NOMO-1 (cell line): ENCODE results near the gene HTR3D.
"Not testable (repeated sequence)": the region's sequence is repeated elsewhere in the genome, so short reads cannot be mapped to it uniquely, and the experiment has no call there.

Experiments used
- DNase-seq, 2 experiments: peaks; one replicate each; lab custom pipeline; 2025; ENCODE audit not compliant: unreplicated experiment in 2 of 2; lab: John Stamatoyannopoulos, UW

HTR3D gene

GRCh38 chr3:184062637-184063036 lies 31.1 kb downstream of the HTR3D start:
- no peak for DNase-seq

- no peak for DNase-seq
These were observed 34.7 kb downstream of the HTR3D start for GRCh38 chr3:184066211-184066610.

GRCh38 chr3:184067573-184068055 lies 36.1 kb downstream of the HTR3D start:
- DNase-seq = no peak

GRCh38 chr3:184068344-184068743 lies 36.8 kb downstream of the HTR3D start:
- DNase-seq = no peak

- DNase-seq = not testable (repeated sequence)
These were observed 39.6 kb downstream of the HTR3D start for GRCh38 chr3:184071142-184071541.

- DNase-seq = no peak
These were observed 42.1 kb downstream of the HTR3D start for GRCh38 chr3:184073621-184074020.

- DNase-seq = no peak
These were observed 44.4 kb downstream of the HTR3D start for GRCh38 chr3:184075901-184076300.

GRCh38 chr3:184077881-184078280 lies 46.3 kb downstream of the HTR3D start:
- DNase-seq = no peak

- no peak for DNase-seq
These were observed 47.3 kb downstream of the HTR3D start for GRCh38 chr3:184078851-184079250.

GRCh38 chr3:184081116-184081830 lies 49.7 kb downstream of the HTR3D start:
- DNase-seq = no peak

GRCh38 chr3:184082034-184082433 lies 50.5 kb downstream of the HTR3D start:
- DNase-seq = no peak

- DNase-seq = no peak
These were observed 50.9 kb downstream of the HTR3D start for GRCh38 chr3:184082465-184082864.

GRCh38 chr3:184085389-184085852 lies 53.9 kb downstream of the HTR3D start:
- peak; percentile 88 to 95 for DNase-seq
